Measurements from ENCODE around the gene SGIP1. TPM values are rescaled to one million over a fixed set of nuclear protein-coding genes. Genes with fewer than 3 reads are reported as not detected.
"Not testable (repeated sequence)": the region's sequence is repeated elsewhere in the genome, so short reads cannot be mapped to it uniquely, and the experiment has no call there.

SGIP1 gene
- total RNA-seq, 2 donors from 2014 or later = 3.8 to 9.4 TPM

DNA sequence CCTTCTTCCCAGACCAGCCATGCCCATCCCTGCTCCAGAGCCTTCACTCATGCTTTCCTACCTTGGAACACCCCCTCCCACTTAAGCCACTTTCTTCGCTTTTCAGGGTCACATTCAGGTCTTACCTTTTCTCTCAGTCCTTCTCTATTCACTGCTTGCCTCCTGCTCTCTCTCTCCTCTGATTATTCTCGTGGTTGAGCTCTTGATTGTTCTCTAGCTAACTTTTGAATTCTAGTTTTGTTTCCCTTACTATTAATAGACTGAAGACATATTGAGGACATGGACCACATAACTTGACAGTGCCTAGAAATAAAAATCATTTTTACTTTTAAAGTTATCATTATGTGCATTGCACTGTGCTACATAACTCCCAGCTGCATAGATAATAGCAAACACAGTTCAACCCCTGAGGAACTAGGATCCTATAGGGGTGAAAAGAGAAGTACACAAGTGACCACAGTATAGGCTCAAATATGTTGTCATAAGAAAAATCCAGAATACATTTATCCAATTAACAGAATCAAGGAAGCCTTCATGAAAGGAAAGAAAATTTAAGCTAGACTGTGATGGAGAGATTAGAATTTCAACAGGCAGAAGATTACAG lies 245.6 kb downstream of the SGIP1 start:
- Mint-ChIP-seq H3K9me3 (peaks cover 31% of the 10 kb centered on the region), H3K4me3 (no peak overlapping the region), H3K36me3 (ENCODE audit: low read depth) (no peaks in the 10 kb centered on the region), H3K27me3 (ENCODE audit: insufficient read depth) (peaks cover 4% of the 10 kb centered on the region), H3K4me1 (no peaks in the 10 kb centered on the region), H3K27ac (no peak overlapping the region)
- WGBS, 2 experiments (ENCODE audit: insufficient coverage in 1 of 2, insufficient read length in 1 of 2) = 63 to 84% methylated on average over 2 of the region's 2 CpGs
- TF ChIP-seq, protein P1, sequence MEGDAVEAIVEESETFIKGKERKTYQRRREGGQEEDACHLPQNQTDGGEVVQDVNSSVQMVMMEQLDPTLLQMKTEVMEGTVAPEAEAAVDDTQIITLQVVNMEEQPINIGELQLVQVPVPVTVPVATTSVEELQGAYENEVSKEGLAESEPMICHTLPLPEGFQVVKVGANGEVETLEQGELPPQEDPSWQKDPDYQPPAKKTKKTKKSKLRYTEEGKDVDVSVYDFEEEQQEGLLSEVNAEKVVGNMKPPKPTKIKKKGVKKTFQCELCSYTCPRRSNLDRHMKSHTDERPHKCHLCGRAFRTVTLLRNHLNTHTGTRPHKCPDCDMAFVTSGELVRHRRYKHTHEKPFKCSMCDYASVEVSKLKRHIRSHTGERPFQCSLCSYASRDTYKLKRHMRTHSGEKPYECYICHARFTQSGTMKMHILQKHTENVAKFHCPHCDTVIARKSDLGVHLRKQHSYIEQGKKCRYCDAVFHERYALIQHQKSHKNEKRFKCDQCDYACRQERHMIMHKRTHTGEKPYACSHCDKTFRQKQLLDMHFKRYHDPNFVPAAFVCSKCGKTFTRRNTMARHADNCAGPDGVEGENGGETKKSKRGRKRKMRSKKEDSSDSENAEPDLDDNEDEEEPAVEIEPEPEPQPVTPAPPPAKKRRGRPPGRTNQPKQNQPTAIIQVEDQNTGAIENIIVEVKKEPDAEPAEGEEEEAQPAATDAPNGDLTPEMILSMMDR (conservative IDR thresholded peaks at IDR 0.05) = no peak
- no peaks in the 10 kb centered on the region for H3K36me3 ChIP-seq (ENCODE audit: control insufficient read depth, insufficient read depth, low read length)
- DNase-seq = no peak
- H3K9ac ChIP-seq (ENCODE audit: extremely low read depth, low read length, poor library complexity, severe bottlenecking) = no peak overlapping the region
- no peak overlapping the region for H3K27ac ChIP-seq (ENCODE audit: low read depth, low read length)
- no peak overlapping the region for H3K4me3 ChIP-seq (ENCODE audit: low read length)
- H3K9me3 ChIP-seq (ENCODE audit: control insufficient read depth, low read length) = peaks cover 10% of the 10 kb centered on the region
- H3K4me1 ChIP-seq (ENCODE audit: control insufficient read depth, insufficient read depth, low read length) = no peaks in the 10 kb centered on the region
- no peaks in the 10 kb centered on the region for H3K27me3 ChIP-seq (ENCODE audit: control insufficient read depth, insufficient read depth, low read length, poor library complexity, severe bottlenecking)

DNA sequence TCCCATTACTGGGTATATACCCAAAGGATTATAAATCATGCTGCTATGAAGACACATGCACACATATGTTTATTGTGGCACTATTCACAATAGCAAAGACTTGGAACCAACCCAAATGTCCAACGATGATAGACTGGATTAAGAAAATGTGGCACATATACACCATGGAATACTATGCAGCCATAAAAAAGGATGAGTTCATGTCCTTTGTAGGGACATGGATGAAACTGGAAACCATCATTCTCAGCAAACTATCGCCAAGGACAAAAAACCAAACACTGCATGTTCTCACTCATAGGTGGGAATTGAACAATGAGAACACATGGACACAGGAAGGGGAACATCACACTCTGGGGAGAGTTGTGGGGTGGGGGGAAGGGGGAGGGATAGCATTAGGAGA lies 251.8 kb downstream of the SGIP1 start:
- H3K4me3 ChIP-seq (ENCODE audit: low read length); H3K27ac Mint-ChIP-seq; H3K27ac ChIP-seq (ENCODE audit: low read depth, low read length); H3K36me3 Mint-ChIP-seq (ENCODE audit: low read depth); H3K4me3 Mint-ChIP-seq; H3K27me3 Mint-ChIP-seq (ENCODE audit: insufficient read depth); H3K27me3 ChIP-seq (ENCODE audit: control insufficient read depth, insufficient read depth, low read length, poor library complexity, severe bottlenecking); H3K4me1 Mint-ChIP-seq; H3K36me3 ChIP-seq (ENCODE audit: control insufficient read depth, insufficient read depth, low read length); H3K9me3 ChIP-seq (ENCODE audit: control insufficient read depth, low read length); DNase-seq; H3K4me1 ChIP-seq (ENCODE audit: control insufficient read depth, insufficient read depth, low read length); H3K9ac ChIP-seq (ENCODE audit: extremely low read depth, low read length, poor library complexity, severe bottlenecking): not testable (repeated sequence)
- no CpG with 5 or more reads among the region's 2 CpGs for WGBS, 2 experiments (ENCODE audit: insufficient coverage in 1 of 2, insufficient read length in 1 of 2)
- peaks cover 14% of the 10 kb centered on the region for H3K9me3 Mint-ChIP-seq

DNA sequence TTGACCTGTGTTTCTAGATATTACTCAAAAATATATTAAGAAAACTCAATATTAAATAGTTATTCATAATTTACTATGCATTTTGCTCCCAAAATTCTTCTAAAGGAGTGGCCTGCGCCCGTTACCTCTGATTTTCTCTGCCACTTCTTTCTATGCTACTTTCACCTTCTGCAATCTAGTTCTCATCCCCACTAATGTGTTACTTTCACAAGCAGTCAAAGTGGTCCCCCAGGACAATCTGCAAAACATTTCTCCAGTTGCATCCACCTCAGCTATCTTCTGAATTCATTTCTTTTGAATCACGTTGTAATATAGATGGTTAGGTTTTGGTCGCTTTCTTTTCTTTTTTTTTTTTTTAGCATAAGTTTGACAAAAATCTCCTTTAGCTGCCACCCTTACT lies 253.7 kb downstream of the SGIP1 start:
- Mint-ChIP-seq H3K9me3 (peaks cover 4% of the 10 kb centered on the region), H3K4me1 (no peaks in the 10 kb centered on the region), H3K36me3 (ENCODE audit: low read depth) (no peaks in the 10 kb centered on the region), H3K27me3 (ENCODE audit: insufficient read depth) (no peaks in the 10 kb centered on the region), H3K27ac (no peak overlapping the region), H3K4me3 (no peak overlapping the region)
- H3K4me1 ChIP-seq (ENCODE audit: control insufficient read depth, insufficient read depth, low read length) = no peaks in the 10 kb centered on the region
- WGBS, 2 experiments (ENCODE audit: insufficient coverage in 1 of 2, insufficient read length in 1 of 2) = 91% methylated on average over 3 of the region's 4 CpGs; no CpG with 5 or more reads in 1 of the 2 experiments
- DNase-seq = no peak
- H3K4me3 ChIP-seq (ENCODE audit: low read length) = no peak overlapping the region
- no peaks in the 10 kb centered on the region for H3K36me3 ChIP-seq (ENCODE audit: control insufficient read depth, insufficient read depth, low read length)
- TF ChIP-seq, protein P1 (conservative IDR thresholded peaks at IDR 0.05) = no peak
- H3K9me3 ChIP-seq (ENCODE audit: control insufficient read depth, low read length) = no peaks in the 10 kb centered on the region
- H3K27me3 ChIP-seq (ENCODE audit: control insufficient read depth, insufficient read depth, low read length, poor library complexity, severe bottlenecking) = no peaks in the 10 kb centered on the region
- H3K27ac ChIP-seq (ENCODE audit: low read depth, low read length) = no peak overlapping the region
- no peak overlapping the region for H3K9ac ChIP-seq (ENCODE audit: extremely low read depth, low read length, poor library complexity, severe bottlenecking)

Data from endodermal cell (in vitro differentiated cells).